ENCODE measurements around the gene PTPDC1.
"Not testable (repeated sequence)": the region's sequence is repeated elsewhere in the genome, so short reads cannot be mapped to it uniquely, and the experiment has no call there.

PTPDC1 gene

GRCh38 chr9:94094219-94095145 lies 10.2 kb downstream of the PTPDC1 start:
- Histone ChIP-seq H3K36me3 (ENCODE audit: control insufficient read depth, insufficient read depth, low read length) (peaks cover 18% of the 10 kb centered on the region; the same call in 1 of the 2 replicates), H3K27ac (ENCODE audit: low read depth, low read length) (peak overlapping the region; percentile 48; the same call in 1 of the 2 replicates), H3K9ac (ENCODE audit: low read length) (peak overlapping the region; percentile 72), H3K4me3 (ENCODE audit: low read depth, low read length) (peak overlapping the region; percentile 36)
- H3K4me1 ChIP-seq (ENCODE audit: control insufficient read depth, insufficient read depth, low read length); H3K9me3 ChIP-seq (ENCODE audit: control insufficient read depth, insufficient read depth, low read depth, low read length); H3K27me3 ChIP-seq (ENCODE audit: control insufficient read depth, insufficient read depth, low read length): not testable (repeated sequence)

GRCh38 chr9:94096819-94097577 lies 12.7 kb downstream of the PTPDC1 start:
- H3K27me3 ChIP-seq (ENCODE audit: control insufficient read depth, insufficient read depth, low read length) = no peaks in the 10 kb centered on the region
- H3K36me3 ChIP-seq (ENCODE audit: control insufficient read depth, insufficient read depth, low read length) = peaks cover 18% of the 10 kb centered on the region; the same call in 1 of the 2 replicates
- no peak overlapping the region for H3K27ac ChIP-seq (ENCODE audit: low read depth, low read length)
- no peak overlapping the region for H3K9ac ChIP-seq (ENCODE audit: low read length)
- H3K4me3 ChIP-seq (ENCODE audit: low read depth, low read length) = no peak overlapping the region
- no peaks in the 10 kb centered on the region for H3K9me3 ChIP-seq (ENCODE audit: control insufficient read depth, insufficient read depth, low read depth, low read length)
- peaks cover 12% of the 10 kb centered on the region for H3K4me1 ChIP-seq (ENCODE audit: control insufficient read depth, insufficient read depth, low read length)

- Histone ChIP-seq H3K27me3 (ENCODE audit: control insufficient read depth, insufficient read depth, low read length) (no peaks in the 10 kb centered on the region), H3K4me3 (ENCODE audit: low read depth, low read length) (no peak overlapping the region), H3K27ac (ENCODE audit: low read depth, low read length) (no peak overlapping the region), H3K9ac (ENCODE audit: low read length) (no peak overlapping the region), H3K9me3 (ENCODE audit: control insufficient read depth, insufficient read depth, low read depth, low read length) (no peaks in the 10 kb centered on the region), H3K36me3 (ENCODE audit: control insufficient read depth, insufficient read depth, low read length) (peaks cover 19% of the 10 kb centered on the region; the same call in 1 of the 2 replicates), H3K4me1 (ENCODE audit: control insufficient read depth, insufficient read depth, low read length) (peaks cover 13% of the 10 kb centered on the region)
Measured at GRCh38 chr9:94097788-94098414, 13.6 kb downstream of the PTPDC1 start.

- no peak overlapping the region for H3K27ac ChIP-seq (ENCODE audit: low read depth, low read length)
- no peaks in the 10 kb centered on the region for H3K9me3 ChIP-seq (ENCODE audit: control insufficient read depth, insufficient read depth, low read depth, low read length)
- H3K27me3 ChIP-seq (ENCODE audit: control insufficient read depth, insufficient read depth, low read length) = no peaks in the 10 kb centered on the region
- H3K4me1 ChIP-seq (ENCODE audit: control insufficient read depth, insufficient read depth, low read length) = peaks cover 9% of the 10 kb centered on the region
- no peak overlapping the region for H3K9ac ChIP-seq (ENCODE audit: low read length)
- no peak overlapping the region for H3K4me3 ChIP-seq (ENCODE audit: low read depth, low read length)
- H3K36me3 ChIP-seq (ENCODE audit: control insufficient read depth, insufficient read depth, low read length) = peaks cover 22% of the 10 kb centered on the region; the same call in 1 of the 2 replicates
Measured at GRCh38 chr9:94100152-94100879, 16.1 kb downstream of the PTPDC1 start.

- H3K27me3 ChIP-seq (ENCODE audit: control insufficient read depth, insufficient read depth, low read length) = no peaks in the 10 kb centered on the region
- H3K9ac ChIP-seq (ENCODE audit: low read length) = no peak overlapping the region
- H3K36me3 ChIP-seq (ENCODE audit: control insufficient read depth, insufficient read depth, low read length) = peaks cover 22% of the 10 kb centered on the region; the same call in 1 of the 2 replicates
- H3K4me3 ChIP-seq (ENCODE audit: low read depth, low read length) = no peak overlapping the region
- no peaks in the 10 kb centered on the region for H3K9me3 ChIP-seq (ENCODE audit: control insufficient read depth, insufficient read depth, low read depth, low read length)
- H3K27ac ChIP-seq (ENCODE audit: low read depth, low read length) = no peak overlapping the region
- H3K4me1 ChIP-seq (ENCODE audit: control insufficient read depth, insufficient read depth, low read length) = peaks cover 7% of the 10 kb centered on the region
Measured at GRCh38 chr9:94101162-94101853, 17.0 kb downstream of the PTPDC1 start.

GRCh38 chr9:94108584-94108983 lies 24.3 kb downstream of the PTPDC1 start:
- Histone ChIP-seq H3K9me3 (ENCODE audit: control insufficient read depth, insufficient read depth, low read depth, low read length) (peaks cover 5% of the 10 kb centered on the region), H3K4me3 (ENCODE audit: low read depth, low read length) (no peak overlapping the region), H3K27me3 (ENCODE audit: control insufficient read depth, insufficient read depth, low read length) (no peaks in the 10 kb centered on the region), H3K36me3 (ENCODE audit: control insufficient read depth, insufficient read depth, low read length) (no peaks in the 10 kb centered on the region; the same call in 1 of the 2 replicates), H3K27ac (ENCODE audit: low read depth, low read length) (no peak overlapping the region), H3K9ac (ENCODE audit: low read length) (no peak overlapping the region), H3K4me1 (ENCODE audit: control insufficient read depth, insufficient read depth, low read length) (no peaks in the 10 kb centered on the region)

- H3K4me3 ChIP-seq (ENCODE audit: low read depth, low read length) = no peak overlapping the region
- H3K9ac ChIP-seq (ENCODE audit: low read length) = no peak overlapping the region
- no peak overlapping the region for H3K27ac ChIP-seq (ENCODE audit: low read depth, low read length)
- no peaks in the 10 kb centered on the region; the same call in 1 of the 2 replicates for H3K36me3 ChIP-seq (ENCODE audit: control insufficient read depth, insufficient read depth, low read length)
- peaks cover 5% of the 10 kb centered on the region for H3K9me3 ChIP-seq (ENCODE audit: control insufficient read depth, insufficient read depth, low read depth, low read length)
- no peaks in the 10 kb centered on the region for H3K4me1 ChIP-seq (ENCODE audit: control insufficient read depth, insufficient read depth, low read length)
- no peaks in the 10 kb centered on the region for H3K27me3 ChIP-seq (ENCODE audit: control insufficient read depth, insufficient read depth, low read length)
Measured at GRCh38 chr9:94110821-94111252, 26.6 kb downstream of the PTPDC1 start.

- peaks cover 5% of the 10 kb centered on the region for H3K9me3 ChIP-seq (ENCODE audit: control insufficient read depth, insufficient read depth, low read depth, low read length)
- H3K36me3 ChIP-seq (ENCODE audit: control insufficient read depth, insufficient read depth, low read length) = no peaks in the 10 kb centered on the region; the same call in 1 of the 2 replicates
- no peak overlapping the region for H3K4me3 ChIP-seq (ENCODE audit: low read depth, low read length)
- no peak overlapping the region for H3K27ac ChIP-seq (ENCODE audit: low read depth, low read length)
- no peak overlapping the region for H3K9ac ChIP-seq (ENCODE audit: low read length)
- no peaks in the 10 kb centered on the region for H3K27me3 ChIP-seq (ENCODE audit: control insufficient read depth, insufficient read depth, low read length)
- H3K4me1 ChIP-seq (ENCODE audit: control insufficient read depth, insufficient read depth, low read length) = no peaks in the 10 kb centered on the region
Measured at GRCh38 chr9:94111446-94111845, 27.2 kb downstream of the PTPDC1 start.

- Histone ChIP-seq H3K4me1 (ENCODE audit: control insufficient read depth, insufficient read depth, low read length) (no peaks in the 10 kb centered on the region), H3K9ac (ENCODE audit: low read length) (no peak overlapping the region), H3K27ac (ENCODE audit: low read depth, low read length) (no peak overlapping the region), H3K27me3 (ENCODE audit: control insufficient read depth, insufficient read depth, low read length) (no peaks in the 10 kb centered on the region), H3K4me3 (ENCODE audit: low read depth, low read length) (no peak overlapping the region), H3K9me3 (ENCODE audit: control insufficient read depth, insufficient read depth, low read depth, low read length) (peaks cover 5% of the 10 kb centered on the region), H3K36me3 (ENCODE audit: control insufficient read depth, insufficient read depth, low read length) (no peaks in the 10 kb centered on the region)
Measured at GRCh38 chr9:94112716-94113465, 28.6 kb downstream of the PTPDC1 start.
